ENCODE results near the gene C1QTNF6. TPM values are rescaled to one million over a fixed set of nuclear protein-coding genes. Genes with fewer than 3 reads are reported as not detected.

Gene C1QTNF6
- total and polyA plus RNA-seq, 2 experiments from 2014 or later, result 23.6 to 29.7 TPM

GRCh38 chr22:37156686-37157435, 31.2 kb downstream of the C1QTNF6 start:
- Histone ChIP-seq H3K4me1 (ENCODE audit: insufficient read depth) (no peaks in the 10 kb centered on the region), H3K9me2 (replicated peaks; ENCODE audit: insufficient read depth) (no peaks in the 10 kb centered on the region), H3K4me2 (no peak overlapping the region), H3K27ac (no peak overlapping the region), H3K79me2 (no peaks in the 10 kb centered on the region), H3K4me3 (no peak overlapping the region), H3K9me3 (ENCODE audit: low read depth) (no peaks in the 10 kb centered on the region), H4K20me1 (ENCODE audit: insufficient read depth, poor library complexity, severe bottlenecking) (no peaks in the 10 kb centered on the region), H2AFZ (no peak overlapping the region), H3K27me3 (no peaks in the 10 kb centered on the region), H3K36me3 (replicated peaks; ENCODE audit: insufficient read depth, low read depth) (no peaks in the 10 kb centered on the region)
- TF ChIP-seq EZH2phosphoT487 (IDR thresholded peaks at IDR 0.05; ENCODE audit: low read depth, severe bottlenecking, unreplicated experiment), result no peak
- no peak for TF ChIP-seq CTCF (IDR thresholded peaks at IDR 0.05; ENCODE audit: poor library complexity)
- no peak for TF ChIP-seq EZH2 (IDR thresholded peaks at IDR 0.05; ENCODE audit: borderline replicate concordance)
- WGBS (ENCODE audit: low lambda C conversion rate, missing lambda C conversion rate), result 95% methylated on average over 13 of the region's 13 CpGs
- DNase-seq (ENCODE audit: low spot score), result no peak

DNA sequence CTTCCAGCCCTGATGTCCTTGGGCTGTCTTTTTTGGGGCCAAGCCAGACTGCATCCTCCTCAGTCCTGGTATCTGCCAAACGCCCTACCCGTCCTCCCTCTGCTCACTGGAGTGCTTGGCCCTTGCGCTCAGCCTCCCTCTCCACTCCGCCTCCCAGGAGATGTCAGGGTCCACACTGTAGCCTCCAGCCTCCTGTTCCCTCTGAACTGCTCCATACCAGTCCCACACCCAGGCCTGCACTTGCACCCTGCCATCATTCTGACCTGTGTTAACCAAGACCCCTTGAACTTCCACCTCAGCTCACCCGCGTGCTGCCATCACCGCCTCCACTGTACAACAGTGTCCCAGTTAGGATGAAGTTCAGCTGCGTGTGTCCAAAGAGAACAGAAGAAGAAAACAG, 32.1 kb downstream of the C1QTNF6 start:
- Histone ChIP-seq H3K9me3 (ENCODE audit: low read depth) (no peaks in the 10 kb centered on the region), H3K4me2 (no peak overlapping the region), H2AFZ (no peak overlapping the region), H3K79me2 (no peaks in the 10 kb centered on the region), H3K27ac (no peak overlapping the region), H3K4me3 (no peak overlapping the region), H3K36me3 (replicated peaks; ENCODE audit: insufficient read depth, low read depth) (no peaks in the 10 kb centered on the region), H4K20me1 (ENCODE audit: insufficient read depth, poor library complexity, severe bottlenecking) (no peaks in the 10 kb centered on the region), H3K27me3 (no peaks in the 10 kb centered on the region), H3K4me1 (ENCODE audit: insufficient read depth) (no peaks in the 10 kb centered on the region), H3K9me2 (replicated peaks; ENCODE audit: insufficient read depth) (no peaks in the 10 kb centered on the region)
- no peak for DNase-seq (ENCODE audit: low spot score)
- TF ChIP-seq EZH2phosphoT487 (IDR thresholded peaks at IDR 0.05; ENCODE audit: low read depth, severe bottlenecking, unreplicated experiment) (no peak), EZH2 (IDR thresholded peaks at IDR 0.05; ENCODE audit: borderline replicate concordance) (no peak), CTCF (IDR thresholded peaks at IDR 0.05; ENCODE audit: poor library complexity) (no peak)
- WGBS (ENCODE audit: low lambda C conversion rate, missing lambda C conversion rate), result 95% methylated on average over 8 of the region's 8 CpGs

DNA sequence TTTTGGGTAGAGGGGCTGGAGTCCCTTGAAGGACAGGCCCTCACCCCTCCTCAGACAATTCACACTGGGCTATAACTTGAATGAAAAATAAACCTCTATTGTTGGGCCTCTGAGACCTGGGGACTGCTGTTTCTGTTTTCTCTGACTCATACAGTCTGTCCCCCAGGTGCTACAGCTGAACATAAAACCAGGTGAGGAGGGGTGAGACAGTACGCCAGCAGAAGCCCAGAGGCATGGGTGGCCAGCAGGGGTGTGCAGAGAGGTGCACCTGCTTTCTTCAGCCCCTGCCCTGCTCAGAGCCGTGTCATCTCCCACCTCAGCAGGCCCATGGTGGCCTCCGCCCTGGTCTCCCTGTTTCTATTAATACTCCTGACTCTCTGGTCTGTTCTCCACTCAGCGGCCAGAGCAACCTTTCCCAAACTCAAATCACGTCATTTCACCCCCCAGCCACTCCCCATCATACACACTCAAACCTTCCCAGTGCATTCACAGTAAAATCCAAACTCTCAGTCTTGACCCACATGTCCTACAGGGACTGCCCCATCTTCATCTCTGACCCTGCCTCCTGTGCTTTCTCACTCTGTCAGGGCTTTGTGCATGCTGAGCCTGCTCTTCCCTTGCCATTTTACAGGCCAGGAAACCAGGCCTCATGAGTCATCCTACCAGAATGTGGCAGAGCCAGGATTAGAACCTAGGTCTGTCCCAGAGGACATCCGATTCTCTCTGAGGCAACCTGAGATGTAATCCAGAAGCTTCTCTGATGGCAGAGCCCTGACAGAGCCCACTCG, 32.9 kb downstream of the C1QTNF6 start:
- H3K4me2 ChIP-seq, result no peak overlapping the region
- no peaks in the 10 kb centered on the region for H3K4me1 ChIP-seq (ENCODE audit: insufficient read depth)
- H3K27ac ChIP-seq, result no peak overlapping the region
- no peak overlapping the region for H3K4me3 ChIP-seq
- no peaks in the 10 kb centered on the region for H3K27me3 ChIP-seq
- H2AFZ ChIP-seq, result no peak overlapping the region
- TF ChIP-seq EZH2 (IDR thresholded peaks at IDR 0.05; ENCODE audit: borderline replicate concordance), result no peak
- TF ChIP-seq CTCF (IDR thresholded peaks at IDR 0.05; ENCODE audit: poor library complexity), result no peak
- no peak for TF ChIP-seq EZH2phosphoT487 (IDR thresholded peaks at IDR 0.05; ENCODE audit: low read depth, severe bottlenecking, unreplicated experiment)
- no peak for DNase-seq (ENCODE audit: low spot score)
- WGBS (ENCODE audit: low lambda C conversion rate, missing lambda C conversion rate), result 72% methylated on average over 7 of the region's 7 CpGs
- no peaks in the 10 kb centered on the region for H3K79me2 ChIP-seq
- H3K9me3 ChIP-seq (ENCODE audit: low read depth), result no peaks in the 10 kb centered on the region
- H3K9me2 ChIP-seq (replicated peaks; ENCODE audit: insufficient read depth), result no peaks in the 10 kb centered on the region
- H3K36me3 ChIP-seq (replicated peaks; ENCODE audit: insufficient read depth, low read depth), result no peaks in the 10 kb centered on the region
- no peaks in the 10 kb centered on the region for H4K20me1 ChIP-seq (ENCODE audit: insufficient read depth, poor library complexity, severe bottlenecking)

All from hepatocyte (in vitro differentiated cells).